NK-92 treated with Interleukin-12 subunit alpha and Interleukin-12 subunit beta, amount 100 ng/mL, for 24 hours (cell line): ENCODE measurements around the gene MRPL14.

Experiments used
- DNase-seq: peaks from one replicate; lab custom pipeline; 2025; lab: John Stamatoyannopoulos, UW

Gene MRPL14

DNA sequence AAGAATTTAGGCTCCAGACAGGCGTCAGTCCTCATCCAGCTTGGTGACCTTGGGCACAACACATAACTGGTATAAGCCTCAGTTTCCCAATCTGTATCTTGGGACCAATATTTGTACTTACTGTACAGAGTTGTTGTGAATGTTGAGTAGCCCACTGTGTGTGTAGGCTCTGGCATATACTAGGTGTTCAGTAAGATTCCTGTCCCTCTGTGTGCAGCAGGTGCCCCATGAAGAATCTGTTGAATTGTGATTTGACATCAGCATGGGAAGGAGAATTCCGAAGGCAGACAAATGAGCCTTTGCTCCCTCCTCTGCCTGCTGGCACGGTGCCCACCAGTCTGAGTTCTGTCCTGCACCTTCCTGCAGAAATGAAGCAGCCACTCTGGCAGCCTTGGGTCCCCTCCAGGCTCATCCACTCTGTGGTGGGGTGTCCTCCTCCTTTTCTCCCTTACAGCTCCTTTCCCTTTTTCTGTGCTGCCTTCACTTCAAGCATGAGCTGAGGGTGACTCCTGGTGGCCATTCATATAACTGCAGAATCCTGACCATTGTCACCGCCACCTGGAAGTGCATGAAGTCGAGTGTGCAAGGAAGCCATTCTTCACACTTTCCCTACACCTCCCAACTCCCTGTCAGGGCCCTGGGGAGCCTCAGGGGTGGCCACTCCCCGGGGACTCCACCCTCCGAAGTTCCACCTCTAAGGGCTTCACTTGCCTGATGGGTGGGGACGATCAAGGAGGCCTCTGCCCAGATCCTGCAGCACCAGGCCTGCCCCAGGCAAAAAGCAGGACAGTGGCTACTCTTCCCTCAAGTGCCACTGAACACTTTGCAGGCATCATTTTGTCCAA lies 48.2 kb downstream of the MRPL14 start:
- no peak for DNase-seq

DNA sequence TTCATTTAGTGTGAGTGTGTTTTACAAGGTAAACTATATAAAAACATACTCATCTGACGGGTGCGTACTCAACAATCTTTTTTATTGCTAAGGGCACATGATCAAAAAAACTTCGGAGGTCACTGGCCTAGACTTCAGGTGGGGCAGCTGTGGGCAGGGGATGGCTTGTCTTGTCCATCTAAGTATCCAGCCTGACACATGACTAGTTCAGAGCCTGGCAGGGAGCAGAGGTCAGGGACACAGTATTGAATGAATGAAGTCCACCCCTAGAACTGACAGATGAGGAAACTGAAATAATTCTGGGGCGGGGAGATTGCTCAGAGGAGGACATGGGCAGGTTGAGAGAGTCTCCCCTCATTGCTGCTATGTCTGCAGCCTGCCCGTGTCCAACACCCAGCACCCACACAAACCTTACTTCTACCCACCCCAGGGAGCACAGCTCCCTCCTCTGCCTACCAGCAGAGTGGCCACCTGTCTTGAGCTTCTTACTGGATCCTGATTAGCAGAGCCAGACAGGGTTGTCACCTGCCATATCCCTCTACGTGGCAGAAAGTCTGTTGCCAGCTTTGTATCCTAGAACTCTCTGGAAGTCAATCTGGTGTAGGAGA lies 48.9 kb downstream of the MRPL14 start:
- DNase-seq, result no peak

DNA sequence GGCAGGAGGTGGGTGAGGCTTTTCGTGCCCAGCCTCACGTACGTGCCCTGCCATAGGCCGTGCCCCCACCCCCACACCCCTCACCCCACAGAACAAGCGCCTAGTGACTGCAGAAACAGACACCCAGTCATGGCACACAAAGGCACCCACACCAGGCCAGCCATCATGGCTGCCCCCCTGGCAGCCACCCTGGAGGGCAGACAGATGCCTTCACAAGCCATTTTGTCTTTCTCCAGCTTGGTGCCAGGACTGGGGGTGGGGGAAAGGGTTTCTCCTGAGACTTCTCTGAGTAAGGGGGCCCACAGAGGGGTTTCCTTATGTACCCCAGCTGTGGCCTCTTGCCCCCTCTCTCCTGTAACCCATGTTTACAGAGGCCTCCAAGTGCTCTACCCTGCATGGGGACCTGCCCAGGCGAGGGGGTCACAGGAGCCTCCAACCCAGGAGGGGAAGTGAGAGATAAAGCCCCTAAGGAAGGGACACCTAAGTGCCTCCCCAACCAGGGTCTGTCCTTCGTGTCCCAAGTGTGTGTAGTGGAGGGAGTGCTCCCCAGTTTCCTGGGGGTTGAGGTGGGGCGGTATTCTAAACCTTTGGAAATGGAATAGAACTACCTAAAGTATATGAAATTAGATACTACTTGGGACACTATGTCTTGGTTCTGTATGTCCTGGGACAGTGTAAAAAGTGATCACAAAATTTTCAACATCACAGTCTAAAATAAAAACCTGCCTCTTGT lies 49.9 kb downstream of the MRPL14 start:
- no peak for DNase-seq

DNA sequence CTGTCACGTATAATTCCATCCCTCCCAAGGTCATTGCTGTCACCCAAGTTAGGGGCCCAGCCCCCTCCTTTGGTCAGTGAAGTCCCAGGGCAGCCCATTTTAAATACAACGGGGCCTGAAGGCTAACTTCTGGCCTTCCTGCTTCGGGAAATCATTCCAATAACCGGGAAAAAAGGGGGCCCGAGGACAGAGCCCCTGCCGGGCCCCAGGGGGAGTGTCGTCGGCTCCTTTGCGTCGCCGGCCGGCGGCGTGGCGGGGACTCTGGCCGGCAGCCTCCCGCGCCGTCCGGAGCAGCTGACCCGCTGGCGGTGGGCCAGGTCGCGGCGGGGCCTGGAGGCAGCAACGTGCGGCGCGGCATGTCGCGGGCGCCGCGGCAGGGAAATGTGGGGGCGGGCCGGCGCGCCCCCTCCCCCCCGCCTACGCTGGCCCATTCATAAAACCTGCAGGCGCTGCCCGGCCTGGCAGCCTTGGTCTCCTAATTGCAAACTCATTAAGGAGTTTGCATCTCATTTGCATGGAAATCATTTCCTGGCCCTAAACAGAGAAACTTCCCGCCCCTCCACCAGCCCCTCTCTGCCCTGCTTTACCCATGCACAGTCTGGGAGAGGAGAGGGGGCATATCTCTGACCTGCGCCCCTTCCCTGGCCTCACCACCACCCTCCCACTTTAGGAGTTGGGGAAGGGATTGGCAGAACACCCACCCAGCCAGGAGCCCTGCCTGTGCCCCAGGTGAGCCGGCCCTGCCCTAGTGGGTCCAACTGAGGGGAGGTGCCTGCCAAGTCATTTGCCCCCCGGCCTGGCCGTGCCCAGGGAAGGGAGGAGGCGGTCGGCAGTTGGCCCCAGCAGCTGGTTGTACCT lies 50.7 kb downstream of the MRPL14 start:
- no peak for DNase-seq

DNA sequence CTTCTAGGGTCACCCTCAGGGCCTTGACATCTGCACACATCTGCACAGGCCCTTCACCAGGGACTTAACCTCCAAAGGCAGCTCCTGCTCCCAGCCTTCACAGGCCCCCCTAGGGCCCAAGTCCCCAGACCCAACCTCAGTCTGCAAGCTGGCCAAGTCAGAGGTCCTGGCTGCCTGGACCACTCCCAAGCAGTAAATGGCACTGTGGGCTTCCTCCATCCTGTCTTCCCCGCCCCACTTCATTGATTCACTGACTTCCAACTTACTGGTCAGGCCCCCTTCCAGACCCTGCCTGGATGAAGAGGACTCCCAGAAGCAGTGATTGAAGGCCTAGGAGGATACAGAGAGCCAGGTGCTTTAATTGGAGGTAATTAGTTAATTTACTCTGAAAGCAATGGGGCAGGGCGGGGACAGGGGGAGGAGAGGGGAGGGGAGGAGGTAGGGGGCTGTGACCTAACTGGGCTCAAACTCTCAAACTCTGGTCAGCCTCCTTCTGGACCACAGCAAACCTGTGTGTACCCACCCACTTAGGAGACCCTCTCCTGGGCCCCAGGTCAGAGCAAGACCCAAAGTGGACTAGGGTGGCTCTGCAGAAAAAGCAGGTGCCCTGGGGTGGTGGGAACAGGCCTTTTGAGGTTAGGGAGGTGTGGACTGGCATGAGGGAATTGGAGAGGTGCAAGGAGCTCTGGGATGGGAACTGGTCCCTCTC lies 51.5 kb downstream of the MRPL14 start:
- no peak for DNase-seq

DNA sequence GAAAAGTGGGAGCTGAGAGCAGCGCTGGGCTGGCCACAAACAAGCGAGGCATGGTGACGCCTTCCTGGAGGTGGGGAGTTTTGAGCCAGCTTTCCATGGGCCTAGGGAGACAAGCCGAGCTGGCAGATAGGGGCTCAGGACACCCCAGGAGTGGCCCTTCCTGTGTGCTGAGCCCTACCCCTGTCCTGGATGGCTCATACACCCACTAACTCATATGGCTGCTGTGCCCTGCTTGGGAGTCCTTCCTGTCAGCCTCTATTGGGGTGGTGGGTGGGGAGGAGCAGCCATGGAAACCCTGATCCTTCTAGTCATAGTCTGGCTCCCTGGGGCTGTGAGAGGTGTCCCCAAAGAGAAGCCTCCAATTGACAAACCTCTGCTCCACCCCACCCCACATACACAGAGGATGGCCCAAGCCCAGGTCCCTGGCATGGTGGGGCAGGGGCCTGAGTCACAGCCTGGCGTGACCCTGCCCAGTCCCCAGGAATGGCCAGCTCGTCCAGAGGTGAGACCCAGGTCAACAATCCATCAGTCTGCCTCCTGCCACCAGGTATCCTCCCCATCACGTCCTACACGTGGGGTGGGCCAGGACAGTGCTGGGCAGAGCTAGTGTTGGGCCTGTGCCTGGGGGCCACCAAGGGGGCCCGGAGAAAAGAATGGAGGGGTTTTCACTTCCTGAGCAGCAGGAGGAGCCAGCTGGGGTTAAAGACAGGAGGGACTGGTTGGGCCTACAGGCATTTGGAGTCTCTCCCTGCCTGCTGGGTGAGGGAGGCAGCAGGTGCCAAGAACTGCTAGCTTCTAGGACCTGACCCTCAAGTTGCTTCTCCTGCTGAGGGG lies 52.2 kb downstream of the MRPL14 start:
- no peak for DNase-seq

DNA sequence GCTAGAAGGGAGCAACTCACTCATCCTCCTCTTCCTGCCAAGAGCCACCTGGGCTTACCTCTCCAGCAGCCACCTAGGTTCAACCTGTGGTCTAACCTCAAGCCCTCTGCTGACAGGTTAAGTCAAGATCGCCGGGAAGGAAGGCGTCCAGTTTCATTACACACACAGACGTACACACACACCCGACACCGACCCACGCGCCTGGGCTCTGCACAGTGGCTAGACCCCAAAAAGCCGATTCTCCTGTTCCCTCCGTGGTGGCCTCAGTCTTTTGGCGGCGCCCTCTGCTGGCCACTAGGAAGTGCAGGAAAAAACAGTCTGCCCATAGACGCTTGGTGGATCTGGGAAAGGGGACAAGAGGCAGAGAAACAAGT lies 52.8 kb downstream of the MRPL14 start:
- no peak for DNase-seq

DNA sequence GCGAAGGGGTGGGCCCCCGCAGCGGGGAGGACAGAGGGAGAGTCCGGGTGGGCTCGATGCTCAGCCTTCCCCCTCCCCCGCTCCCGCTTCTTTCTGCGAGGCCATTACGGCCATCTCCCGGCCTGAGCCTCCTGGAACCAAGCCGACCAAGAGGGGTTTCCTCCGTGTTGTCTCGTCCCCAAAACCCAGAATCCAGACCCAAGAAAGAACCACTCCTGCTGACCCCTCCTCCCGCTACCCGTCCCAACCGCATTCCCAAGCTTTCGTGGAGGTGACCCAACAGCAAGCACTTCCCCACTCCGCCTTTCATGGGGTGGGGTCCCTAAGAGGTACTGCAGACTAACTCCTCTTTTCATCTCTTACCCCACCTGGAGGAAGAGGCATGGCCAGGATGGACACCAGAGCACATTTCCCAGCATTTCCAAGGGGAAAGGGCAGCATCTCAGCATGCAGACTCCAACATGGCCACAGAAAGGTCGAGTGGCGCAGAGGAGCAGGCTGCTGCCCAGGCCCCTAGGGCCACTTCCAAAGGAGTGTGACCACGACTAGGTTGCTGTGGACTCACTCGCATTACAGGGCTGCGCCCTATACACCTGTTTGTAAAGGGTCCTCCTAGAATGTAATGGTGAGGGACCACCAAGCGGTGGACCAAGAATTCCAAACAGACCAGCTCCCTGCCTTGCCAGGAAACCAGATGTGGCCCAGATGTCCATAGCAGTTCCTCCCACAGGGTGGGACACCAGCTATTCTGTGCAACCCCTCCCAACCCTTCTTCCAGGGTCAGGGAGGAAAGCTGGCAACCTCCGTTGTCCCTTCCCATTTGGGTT lies 53.4 kb downstream of the MRPL14 start:
- no peak for DNase-seq

DNA sequence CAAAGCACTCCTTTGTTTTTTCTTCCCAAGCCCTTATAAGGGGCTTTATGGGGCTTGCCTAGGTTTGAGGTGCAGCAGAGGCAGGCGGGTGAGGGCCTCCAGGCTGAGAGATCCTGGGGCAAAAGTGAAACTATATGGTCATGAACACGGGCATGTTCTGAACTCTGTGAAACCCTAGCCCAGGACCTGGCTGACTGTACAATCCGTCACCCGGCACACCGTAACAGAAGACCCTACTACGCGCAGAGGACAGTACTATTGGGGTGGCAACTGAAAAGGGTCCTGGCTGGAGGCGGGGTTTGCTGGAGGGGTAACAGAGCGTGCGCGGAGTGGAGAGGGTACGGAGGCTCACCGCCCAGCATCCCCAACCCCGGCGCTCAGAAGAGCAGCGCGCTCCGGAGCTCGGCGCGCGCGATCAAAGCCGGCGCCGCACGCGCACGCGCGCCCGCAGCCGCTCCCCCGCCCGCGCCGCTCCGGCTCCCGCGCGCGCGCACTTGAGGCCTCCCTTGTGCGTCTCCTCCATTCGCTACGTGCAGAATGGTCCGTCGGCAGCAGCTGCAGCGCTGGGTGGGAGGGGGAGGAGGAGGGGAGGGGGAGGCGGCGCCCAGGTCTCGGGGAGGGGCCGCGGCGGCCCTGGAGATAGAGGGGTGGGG lies 54.2 kb downstream of the MRPL14 start:
- no peak for DNase-seq

DNA sequence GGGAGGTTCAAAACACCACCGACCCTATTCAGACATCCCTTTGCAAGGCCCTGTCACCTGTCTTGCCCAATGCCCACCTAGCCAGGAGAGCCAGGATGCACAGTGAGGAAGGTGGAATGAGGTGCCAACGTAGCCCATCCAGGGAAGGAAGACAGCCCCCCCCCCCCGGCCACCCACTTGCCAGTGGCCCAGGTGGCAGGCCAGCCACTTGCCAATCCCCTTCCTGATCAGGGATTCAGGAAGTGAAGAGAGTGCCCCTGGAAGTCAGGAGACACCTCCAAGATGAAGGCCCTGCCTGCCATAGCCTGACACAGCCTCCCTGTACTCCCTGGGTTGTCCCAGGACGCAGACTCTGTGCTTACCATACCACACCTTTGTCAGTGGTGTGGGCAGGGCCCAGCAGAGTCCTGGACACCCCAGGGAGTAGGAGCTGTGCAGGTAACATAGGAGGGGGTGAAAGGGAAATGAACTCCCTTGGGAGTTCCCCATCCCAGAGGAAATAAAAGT lies 54.7 kb downstream of the MRPL14 start:
- no peak for DNase-seq

DNA sequence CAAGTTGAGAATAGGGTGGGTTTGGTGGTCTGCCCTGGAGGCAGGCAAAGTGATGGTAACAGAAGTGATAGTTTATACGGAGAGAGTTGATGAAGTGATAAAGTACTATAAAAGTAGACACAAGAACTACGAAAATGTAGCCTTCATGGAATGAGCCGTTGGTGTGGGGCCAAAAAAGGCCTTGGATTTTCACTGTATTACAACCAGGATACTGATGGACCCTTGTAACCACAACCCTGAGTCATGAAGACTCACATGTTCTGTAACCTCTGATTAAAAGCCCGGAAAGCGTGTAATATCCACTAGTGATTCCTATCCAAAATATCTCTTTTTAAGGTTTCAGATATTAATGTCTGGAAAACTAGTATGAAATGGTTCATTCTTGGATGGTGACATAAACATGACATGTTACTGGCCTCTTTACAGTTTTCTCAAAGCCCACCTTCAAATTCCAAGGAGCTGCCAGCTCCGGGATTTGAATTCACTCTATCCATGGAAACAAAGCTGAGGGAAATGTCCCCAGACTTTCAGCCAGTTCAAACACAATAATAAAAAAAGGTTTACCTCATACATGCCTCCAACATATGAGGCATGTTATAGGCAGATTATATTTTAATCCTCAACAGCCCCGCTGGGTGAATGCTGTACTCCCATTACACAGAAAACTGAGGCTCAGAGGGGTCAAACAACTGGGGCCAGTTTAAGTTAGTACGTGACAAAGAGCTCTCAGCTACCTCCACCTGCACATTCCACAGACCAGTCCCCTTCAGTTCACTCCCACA lies 55.4 kb downstream of the MRPL14 start:
- DNase-seq, result no peak

DNA sequence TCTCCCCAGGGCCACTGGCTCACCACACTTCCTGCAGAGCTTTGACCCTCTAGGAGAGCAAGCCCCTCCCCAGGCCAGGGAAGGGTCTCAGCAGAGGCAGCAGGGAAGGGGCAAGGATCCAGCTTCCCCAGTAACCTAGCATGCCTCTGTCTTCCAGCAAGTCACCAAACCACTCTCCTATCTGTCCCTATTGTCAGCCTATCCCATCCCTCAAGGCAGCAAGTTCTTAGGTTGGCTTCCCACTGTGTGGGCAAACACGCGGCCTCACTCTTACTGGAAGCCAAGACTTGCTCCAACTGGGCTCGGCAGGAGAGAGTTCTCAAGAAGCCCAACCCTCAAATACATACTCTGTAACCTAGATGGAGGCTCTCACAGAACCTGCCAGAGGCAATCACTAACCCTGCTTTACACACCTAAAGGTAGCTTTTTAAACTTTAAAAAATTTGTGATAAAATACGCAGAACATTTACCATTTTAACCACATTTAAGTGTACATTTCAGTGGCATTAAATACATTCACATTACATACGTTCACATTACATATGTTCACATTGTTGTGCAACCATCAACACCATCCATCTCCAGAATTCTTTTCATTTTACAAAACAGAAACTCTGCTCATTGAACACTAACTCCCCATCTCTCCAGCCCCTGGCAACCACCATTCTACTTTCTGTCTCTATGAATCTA lies 58.5 kb downstream of the MRPL14 start:
- DNase-seq, result no peak

DNA sequence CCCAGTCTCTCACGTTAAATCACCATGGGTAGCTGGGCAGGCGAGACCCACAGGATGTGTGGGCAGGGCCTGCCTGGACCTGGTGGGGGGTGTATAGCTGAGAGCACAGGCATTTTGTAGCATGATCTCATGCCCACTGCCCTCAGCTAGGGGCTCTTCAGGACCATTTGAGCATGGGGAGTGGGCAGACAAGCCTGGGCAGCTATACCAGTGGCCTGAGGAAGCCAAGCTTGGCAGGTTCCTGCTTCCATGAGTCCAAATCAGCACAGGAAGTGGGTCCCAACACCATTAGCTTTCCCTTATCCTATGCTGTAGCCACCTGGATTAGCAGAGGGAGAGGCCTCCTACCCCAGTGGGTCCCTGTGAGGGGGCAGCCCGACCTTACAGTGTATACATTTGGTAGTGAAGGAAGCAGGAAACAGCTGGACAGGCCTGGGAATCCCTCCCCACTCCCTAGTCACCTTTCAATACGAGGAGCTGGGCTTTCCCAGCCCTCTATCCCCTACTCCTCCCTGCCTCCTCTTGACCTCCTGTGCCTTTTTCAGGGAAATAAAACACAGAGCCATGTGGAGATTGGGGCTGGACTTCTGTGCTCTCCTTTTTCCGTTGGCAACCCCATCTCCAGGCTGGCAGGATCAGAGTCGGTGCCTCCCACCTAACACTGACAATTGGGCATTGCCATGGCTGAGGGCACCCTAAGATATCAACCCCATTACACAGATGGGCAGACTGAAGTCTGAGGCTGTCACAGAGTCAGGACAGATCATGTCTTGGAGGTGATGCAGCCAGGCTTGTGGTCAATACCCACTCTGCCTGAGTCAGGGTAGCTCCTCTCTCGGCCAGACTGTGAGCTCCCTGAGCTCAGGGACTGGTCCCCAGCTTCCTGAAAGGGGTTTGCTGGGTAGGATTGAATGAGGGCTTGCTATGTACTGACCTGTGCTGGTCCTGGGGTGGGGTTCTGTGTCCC lies 59.8 kb downstream of the MRPL14 start:
- DNase-seq, result no peak

DNA sequence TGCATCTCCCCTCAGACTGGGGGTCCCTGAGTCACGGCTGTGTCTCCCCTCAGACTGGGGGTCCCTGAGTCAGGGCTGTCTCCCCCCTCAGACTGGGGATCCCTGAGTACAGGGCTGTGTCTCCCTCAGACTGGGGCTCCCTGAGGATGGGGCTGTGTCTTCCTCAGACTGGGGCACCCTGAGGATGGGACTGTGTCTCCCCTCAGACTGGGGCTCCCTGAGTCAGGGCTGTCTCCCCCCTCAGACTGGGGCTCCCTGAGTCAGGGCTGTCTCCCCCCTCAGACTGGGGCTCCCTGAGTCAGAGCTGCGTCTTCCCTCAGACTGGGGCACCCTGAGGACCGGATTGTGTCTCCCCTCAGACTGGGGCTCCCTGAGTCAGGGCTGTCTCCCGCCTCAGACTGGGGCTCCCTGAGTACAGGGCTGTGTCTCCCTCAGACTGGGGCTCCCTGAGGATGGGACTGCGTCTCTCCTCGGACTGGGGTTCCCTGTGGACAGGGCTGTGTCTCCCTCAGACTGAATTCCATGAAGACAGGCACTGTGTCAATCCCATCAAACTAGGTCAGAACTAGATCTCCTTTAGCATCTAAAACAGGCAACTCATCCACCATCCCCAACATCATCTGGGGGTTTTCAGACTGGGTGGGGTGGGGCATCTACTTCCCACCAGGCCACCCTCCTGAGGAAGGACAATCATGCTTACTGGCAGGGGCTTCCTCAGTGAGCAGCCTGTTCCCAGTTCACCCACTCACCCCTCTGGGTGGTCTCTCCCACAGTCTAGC lies 60.7 kb downstream of the MRPL14 start:
- DNase-seq, result no peak

DNA sequence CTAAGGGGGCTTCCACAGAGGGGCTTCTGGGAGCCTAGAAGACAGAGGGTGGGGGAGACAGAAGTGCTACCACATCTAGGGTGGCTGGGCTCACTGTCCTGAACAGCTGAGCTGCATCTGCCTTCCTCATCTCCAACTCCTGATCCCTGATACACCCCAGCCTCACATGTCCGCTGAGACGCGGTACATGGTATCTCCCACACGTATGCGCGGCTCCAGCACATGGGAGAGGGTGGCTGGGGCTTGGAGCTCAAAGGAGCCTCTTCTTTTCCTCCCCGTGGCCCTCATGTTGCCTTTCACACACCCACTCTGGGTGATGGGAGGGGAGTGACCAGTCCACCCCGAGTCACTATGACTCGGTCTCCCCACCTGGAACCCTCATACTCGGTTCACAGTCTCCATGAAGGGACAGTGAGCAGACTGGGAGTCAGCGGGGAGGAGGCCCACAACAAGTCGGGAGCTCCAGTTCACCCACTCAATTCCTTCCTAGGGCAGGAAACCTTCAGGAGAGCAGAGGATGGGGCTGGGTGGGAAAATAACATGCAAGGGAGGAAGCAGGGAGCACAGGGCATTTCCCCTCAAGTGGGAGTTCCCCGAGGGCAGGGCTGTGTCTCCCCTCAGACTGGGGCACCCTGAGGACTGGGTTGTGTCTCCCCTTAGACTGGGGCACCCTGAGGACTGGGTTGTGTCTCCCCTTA lies 61.7 kb downstream of the MRPL14 start:
- DNase-seq, result no peak
